GM19193 (cell line): Measurements from ENCODE around the gene ADTRP.

Experiments
- POLR2A ChIP-seq: IDR thresholded peaks from 4 replicates; pipeline ENCODE4 v1.6.1; 2011; ENCODE audit not compliant: insufficient read depth, insufficient read length; ENCODE audit errors: extremely low read depth

The ADTRP gene

GRCh38 chr6:11683871-11684270, 94.7 kb downstream of the ADTRP start:
- no peak for TF ChIP-seq POLR2A

GRCh38 chr6:11682561-11682975, 96.0 kb downstream of the ADTRP start:
- no peak for TF ChIP-seq POLR2A

- TF ChIP-seq POLR2A = no peak
These were observed 96.8 kb downstream of the ADTRP start for GRCh38 chr6:11681770-11682169.

- TF ChIP-seq POLR2A = no peak
These were observed 97.2 kb downstream of the ADTRP start for GRCh38 chr6:11681357-11681756.

DNA sequence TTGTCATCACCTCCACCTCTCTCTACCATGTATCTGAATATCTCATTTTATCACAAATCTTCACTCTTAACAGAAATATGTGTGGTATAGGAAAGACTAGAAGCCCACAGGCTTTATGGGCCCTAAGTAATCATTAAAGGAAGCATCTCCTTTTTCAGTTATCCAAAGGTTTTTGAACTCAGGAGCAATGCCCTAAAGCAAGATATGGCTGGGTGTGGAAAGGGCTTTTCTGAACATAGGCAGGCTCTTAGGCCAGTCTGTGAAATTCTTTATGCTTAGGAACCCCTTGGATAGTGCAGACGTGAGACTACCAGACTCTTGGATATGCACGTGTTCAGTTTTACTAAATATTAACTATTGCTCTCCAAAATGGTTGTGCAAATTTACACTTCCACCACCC, 99.5 kb downstream of the ADTRP start:
- TF ChIP-seq POLR2A = no peak

GRCh38 chr6:11675601-11676000, 103.0 kb downstream of the ADTRP start:
- TF ChIP-seq POLR2A = no peak

DNA sequence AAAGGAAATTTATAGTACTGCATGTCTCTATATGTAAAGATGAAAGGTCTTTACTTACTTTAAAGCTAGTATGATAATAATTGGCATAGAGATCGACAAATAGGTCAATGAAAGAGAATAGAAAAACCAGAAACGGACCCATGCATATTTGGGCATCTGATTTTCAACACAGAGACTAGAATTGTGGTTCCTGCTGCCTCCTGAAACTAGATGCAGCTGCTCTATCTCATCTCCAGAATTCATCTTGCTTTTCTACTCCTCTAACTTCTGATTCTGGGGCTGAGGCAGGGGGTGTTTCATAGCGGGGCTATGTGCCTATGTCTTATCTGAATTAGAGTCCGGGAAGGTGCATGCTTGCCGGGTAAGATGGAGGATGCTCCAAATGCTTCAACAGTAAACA, 105.9 kb downstream of the ADTRP start:
- TF ChIP-seq POLR2A = no peak

DNA sequence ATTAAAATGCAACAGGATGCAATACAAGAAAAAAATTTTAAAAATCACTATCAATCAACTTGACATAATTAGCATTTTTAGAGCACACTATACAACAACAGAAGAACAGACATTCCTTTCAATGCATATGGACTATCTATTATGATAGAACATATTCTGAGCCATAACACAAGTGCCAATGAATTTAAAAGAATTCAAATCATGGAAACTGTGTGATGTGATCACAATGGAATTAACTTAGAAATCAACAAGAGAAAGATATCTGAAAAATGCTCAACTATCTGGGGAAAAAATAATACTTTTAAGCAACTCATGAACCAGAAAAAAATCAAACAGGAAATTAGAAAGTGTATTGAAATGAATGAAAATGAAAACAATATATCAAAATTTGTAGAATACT, 106.3 kb downstream of the ADTRP start:
- no peak for TF ChIP-seq POLR2A

- no peak for TF ChIP-seq POLR2A
These were observed 108.9 kb downstream of the ADTRP start for GRCh38 chr6:11669696-11670095.

DNA sequence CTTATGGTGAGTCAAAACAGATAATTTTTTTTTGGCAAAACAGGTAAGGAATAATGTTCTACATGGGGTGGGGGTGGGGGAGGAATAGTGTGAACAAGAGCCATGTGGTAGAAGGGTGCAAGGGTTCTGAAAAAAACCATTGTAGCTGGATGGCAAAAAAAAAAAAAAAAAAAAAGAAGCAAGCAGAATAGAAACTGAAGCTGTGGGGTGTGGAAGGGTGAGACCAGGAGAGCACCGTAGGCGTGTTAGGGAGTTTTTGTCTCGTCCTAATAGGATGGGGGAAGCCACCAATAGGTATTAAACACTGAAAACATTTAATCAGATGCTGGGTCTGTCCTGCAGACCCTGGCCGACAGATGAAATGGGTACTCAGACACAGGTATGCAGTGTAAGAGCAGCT, 110.1 kb downstream of the ADTRP start:
- TF ChIP-seq POLR2A = no peak

- TF ChIP-seq POLR2A = no peak
These were observed 110.7 kb downstream of the ADTRP start for GRCh38 chr6:11667876-11668275.

- TF ChIP-seq POLR2A = no peak
These were observed 112.8 kb downstream of the ADTRP start for GRCh38 chr6:11665604-11666326.
